GM20431 (cell line): ENCODE measurements around the gene ABI3BP.

Experiments
- in situ Hi-C: fragments of 300-500 bp; cut with MseI, MboI; formaldehyde crosslinking; loops from one replicate; pipeline ENCODE4 v1.15.0; 2020; ENCODE audit warnings: low sequenced_read_pairs; ENCODE audit not compliant: unreplicated experiment

Gene ABI3BP

GRCh38 chr3:100780071-100780622, 213.1 kb downstream of the ABI3BP start:
- in situ Hi-C loops, result no loop called here

GRCh38 chr3:100779480-100779879, 213.7 kb downstream of the ABI3BP start:
- in situ Hi-C loops, result no loop called here

GRCh38 chr3:100777271-100777670, 215.9 kb downstream of the ABI3BP start:
- in situ Hi-C loops, result no loop called here

GRCh38 chr3:100776746-100777145, 216.5 kb downstream of the ABI3BP start:
- in situ Hi-C loops, result no loop called here

- in situ Hi-C loops, result no loop called here
Measured at GRCh38 chr3:100776097-100776729, 217.0 kb downstream of the ABI3BP start.

GRCh38 chr3:100775669-100776068, 217.6 kb downstream of the ABI3BP start:
- in situ Hi-C loops, result no loop called here

- in situ Hi-C loops, result no loop called here
Measured at GRCh38 chr3:100775226-100775625, 218.0 kb downstream of the ABI3BP start.

GRCh38 chr3:100769693-100770092, 223.5 kb downstream of the ABI3BP start:
- in situ Hi-C loops, result no loop called here

- in situ Hi-C loops, result no loop called here
Measured at GRCh38 chr3:100766069-100766468, 227.2 kb downstream of the ABI3BP start.

GRCh38 chr3:100765437-100765975, 227.7 kb downstream of the ABI3BP start:
- in situ Hi-C loops, result no loop called here

GRCh38 chr3:100761951-100762350, 231.3 kb downstream of the ABI3BP start:
- in situ Hi-C loops, result no loop called here

GRCh38 chr3:100761211-100761942, 231.8 kb downstream of the ABI3BP start:
- in situ Hi-C loops, result no loop called here

GRCh38 chr3:100760377-100760776, 232.8 kb downstream of the ABI3BP start:
- in situ Hi-C loops, result no loop called here

- in situ Hi-C loops, result no loop called here
Measured at GRCh38 chr3:100759950-100760349, 233.3 kb downstream of the ABI3BP start.

GRCh38 chr3:100759159-100759558, 234.1 kb downstream of the ABI3BP start:
- in situ Hi-C loops, result no loop called here

- in situ Hi-C loops, result no loop called here
Measured at GRCh38 chr3:100756441-100756840, 236.8 kb downstream of the ABI3BP start.

- in situ Hi-C loops, result no loop called here
Measured at GRCh38 chr3:100754563-100755334, 238.5 kb downstream of the ABI3BP start.

GRCh38 chr3:100753846-100754245, 239.4 kb downstream of the ABI3BP start:
- in situ Hi-C loops, result no loop called here

- in situ Hi-C loops, result no loop called here
Measured at GRCh38 chr3:100748967-100749366, 244.3 kb downstream of the ABI3BP start.

- in situ Hi-C loops, result no loop called here
Measured at GRCh38 chr3:100748220-100748619, 245.0 kb downstream of the ABI3BP start.
